Measurements from ENCODE around the gene GBX2.

Gene GBX2

GRCh38 chr2:236173729-236174607 is 5.8 kb upstream of the GBX2 start:
- TF ChIP-seq CTCF (IDR thresholded peaks at IDR 0.05; ENCODE audit: control insufficient read depth, insufficient read depth, low read depth, low read length, missing control alignments): no peak
- DNase-seq (ENCODE audit: low read depth): no peak
- H3K4me3 ChIP-seq (ENCODE audit: control insufficient read depth, low read depth, low read length): no peak overlapping the region

- no peak overlapping the region for H3K4me3 ChIP-seq (ENCODE audit: control insufficient read depth, low read depth, low read length)
These were observed 5.0 kb upstream of the GBX2 start for GRCh38 chr2:236173036-236173728.

GRCh38 chr2:236172255-236173035 is 4.3 kb upstream of the GBX2 start:
- no peak for DNase-seq (ENCODE audit: low read depth)
- no peak for TF ChIP-seq CTCF (IDR thresholded peaks at IDR 0.05; ENCODE audit: control insufficient read depth, insufficient read depth, low read depth, low read length, missing control alignments)
- H3K4me3 ChIP-seq (ENCODE audit: control insufficient read depth, low read depth, low read length): no peak overlapping the region

More at GRCh38 chr2:236173036-236173728, 5.0 kb upstream of the GBX2 start:
- no peak for TF ChIP-seq CTCF (IDR thresholded peaks at IDR 0.05; ENCODE audit: control insufficient read depth, insufficient read depth, low read depth, low read length, missing control alignments)
- no peak for DNase-seq (ENCODE audit: low read depth)

GRCh38 chr2:236171680-236172254 is 3.6 kb upstream of the GBX2 start:
- no peak for DNase-seq (ENCODE audit: low read depth)
- no peak for TF ChIP-seq CTCF (IDR thresholded peaks at IDR 0.05; ENCODE audit: control insufficient read depth, insufficient read depth, low read depth, low read length, missing control alignments)
- no peak overlapping the region for H3K4me3 ChIP-seq (ENCODE audit: control insufficient read depth, low read depth, low read length)

GRCh38 chr2:236171181-236171679 is 3.0 kb upstream of the GBX2 start:
- no peak overlapping the region for H3K4me3 ChIP-seq (ENCODE audit: control insufficient read depth, low read depth, low read length)
- no peak for TF ChIP-seq CTCF (IDR thresholded peaks at IDR 0.05; ENCODE audit: control insufficient read depth, insufficient read depth, low read depth, low read length, missing control alignments)
- DNase-seq (ENCODE audit: low read depth): no peak
